ENCODE results near the gene UCP3.
A peak's percentile ranks its signal among the peaks of the same experiment; 100 is the strongest.

UCP3 gene

DNA sequence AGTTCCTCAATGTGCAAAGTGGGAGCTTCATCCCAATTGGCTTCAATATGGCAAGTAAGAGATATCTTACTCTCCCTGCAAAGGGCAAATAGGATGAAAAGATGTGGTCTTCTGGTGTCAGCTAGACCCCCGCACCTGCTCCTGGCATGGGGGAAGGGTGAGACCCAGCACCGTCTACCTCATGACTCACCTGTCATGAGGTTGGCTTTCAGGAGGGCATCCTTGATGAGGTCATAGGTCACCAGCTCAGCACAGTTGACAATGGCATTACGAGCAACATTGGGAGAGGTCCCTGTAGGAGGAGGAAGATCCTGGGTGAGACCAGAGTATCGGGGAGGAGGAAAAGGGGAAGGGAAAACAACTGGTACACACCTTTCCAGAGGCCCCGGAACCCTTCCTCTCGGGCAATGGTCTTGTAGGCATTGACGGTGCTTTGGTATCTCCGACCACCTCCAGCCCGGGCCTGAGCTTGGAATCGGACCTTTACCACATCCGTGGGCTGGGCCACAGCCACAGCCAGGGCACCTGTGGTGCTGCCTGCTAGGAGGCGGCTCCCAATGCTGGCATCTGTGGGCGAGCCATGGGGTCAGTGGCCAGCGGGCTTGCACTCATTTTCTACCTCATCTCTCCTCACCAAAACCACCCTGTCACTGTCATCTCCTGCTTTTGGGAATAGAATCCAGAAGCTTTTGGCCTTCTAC is 32.3 kb downstream of the UCP3 start:
- DNase-seq: no peak

DNA sequence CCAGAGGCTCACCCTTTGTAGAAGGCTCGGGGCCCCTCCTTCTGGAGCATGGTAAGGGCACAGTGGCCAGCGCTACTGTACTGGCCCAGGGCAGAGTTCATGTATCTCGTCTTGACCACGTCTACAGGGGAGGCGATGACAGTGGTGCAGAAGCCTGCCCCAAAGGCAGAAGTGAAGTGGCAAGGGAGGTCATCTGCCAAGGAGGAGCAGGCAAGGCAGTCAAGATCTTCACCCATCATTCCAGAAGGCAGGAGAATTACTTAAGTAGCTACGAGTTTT is 33.5 kb downstream of the UCP3 start:
- DNase-seq: no peak

DNA sequence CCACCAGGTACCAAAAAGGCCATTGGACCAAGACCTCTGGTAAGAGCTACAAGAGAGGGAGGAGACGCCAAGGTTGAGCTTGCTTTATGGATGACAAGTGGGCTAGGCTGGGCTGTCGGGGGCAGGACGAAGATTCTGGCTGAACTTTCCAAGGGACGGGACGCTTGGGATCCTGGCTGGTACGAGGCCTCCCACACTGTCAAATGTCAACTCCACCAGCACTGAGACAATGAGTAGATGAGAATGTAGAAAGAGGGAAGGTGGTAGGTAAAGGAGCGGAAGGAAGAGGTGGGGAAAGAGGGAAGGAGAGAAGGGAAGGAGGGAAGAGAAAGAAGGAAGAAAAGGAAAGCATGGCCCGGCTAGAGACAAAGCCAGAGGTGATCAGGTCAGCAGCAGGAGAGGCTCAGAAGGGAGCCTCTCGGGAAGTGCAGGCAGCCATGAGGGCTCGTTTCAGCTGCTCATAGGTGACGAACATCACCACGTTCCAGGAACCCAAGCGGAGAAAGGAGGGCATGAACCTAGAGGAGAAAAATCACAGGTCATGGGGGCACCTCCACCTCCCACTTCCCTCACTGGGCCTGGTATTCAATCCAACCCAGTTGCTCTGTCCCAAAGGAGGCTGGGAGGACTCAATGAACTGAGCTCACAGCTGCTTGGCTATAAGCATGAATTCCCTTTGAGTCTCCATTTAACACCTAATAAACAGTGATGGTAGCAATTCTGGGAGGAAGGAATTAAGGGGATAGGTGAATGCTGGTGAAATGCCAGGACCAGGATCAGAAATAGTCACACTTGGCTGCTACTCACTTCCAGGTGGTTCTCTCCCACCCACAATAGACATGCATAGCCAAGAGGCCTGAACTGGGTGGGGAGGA is 34.0 kb downstream of the UCP3 start:
- DNase-seq: no peak

DNA sequence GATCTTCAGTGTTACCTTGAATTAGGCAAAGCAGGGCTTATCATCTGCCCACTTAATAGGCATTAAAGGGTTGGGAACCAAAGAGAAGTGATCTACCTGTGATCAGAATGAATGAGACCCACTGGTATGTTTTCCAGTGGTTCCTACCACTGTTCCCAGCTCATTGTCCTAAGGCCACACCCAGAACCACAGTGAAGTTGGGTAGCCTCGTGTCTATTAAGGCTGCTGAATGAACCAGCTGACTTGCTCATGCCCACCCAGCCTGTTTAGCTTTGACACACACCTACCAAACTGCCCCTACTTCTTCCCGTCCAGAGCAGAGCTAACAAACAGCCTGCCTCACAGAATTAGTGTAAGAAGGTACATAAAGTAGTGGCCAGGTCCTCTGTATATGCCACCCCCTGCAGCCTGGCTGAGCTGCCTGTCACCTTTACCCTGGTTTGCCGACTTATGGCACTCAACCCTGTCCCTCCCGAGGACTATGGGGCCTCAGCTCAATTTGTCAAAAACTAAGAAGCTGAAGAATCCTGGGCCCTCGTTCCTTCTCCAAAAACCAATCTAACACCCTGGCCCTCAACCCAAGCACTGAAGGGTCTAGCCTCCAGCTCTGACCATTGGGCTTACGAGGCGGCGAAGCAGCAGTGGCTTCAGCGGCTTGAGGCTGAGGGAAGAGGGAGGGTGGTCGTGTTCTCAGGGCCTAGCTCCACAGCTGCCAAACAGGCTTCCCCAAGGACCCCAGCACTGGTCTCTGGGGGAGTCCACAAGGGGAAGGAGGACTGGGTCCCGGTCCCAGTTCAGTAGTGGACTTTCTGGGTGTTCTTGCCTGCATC is 36.0 kb downstream of the UCP3 start:
- no peak for DNase-seq

DNA sequence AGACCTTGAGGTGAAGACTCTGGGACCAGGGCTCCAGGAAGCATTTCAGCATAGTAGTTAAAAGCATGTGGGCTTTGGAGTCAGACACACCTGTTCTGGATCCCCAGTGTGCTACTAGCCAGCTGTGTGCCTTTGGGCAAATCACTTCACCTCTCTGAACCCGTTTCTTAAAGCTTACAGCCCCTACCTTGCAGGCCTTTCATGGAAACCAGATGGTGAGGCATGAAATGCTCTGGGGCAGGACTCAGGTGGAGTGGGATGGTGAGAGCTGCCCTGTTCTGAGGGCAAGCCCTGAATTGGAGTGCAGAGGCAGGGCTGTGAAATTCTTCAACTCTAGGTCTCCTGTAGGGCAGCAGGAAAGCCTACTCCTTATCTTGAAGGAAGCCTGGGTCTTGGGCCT is 36.7 kb downstream of the UCP3 start:
- no peak for DNase-seq

DNA sequence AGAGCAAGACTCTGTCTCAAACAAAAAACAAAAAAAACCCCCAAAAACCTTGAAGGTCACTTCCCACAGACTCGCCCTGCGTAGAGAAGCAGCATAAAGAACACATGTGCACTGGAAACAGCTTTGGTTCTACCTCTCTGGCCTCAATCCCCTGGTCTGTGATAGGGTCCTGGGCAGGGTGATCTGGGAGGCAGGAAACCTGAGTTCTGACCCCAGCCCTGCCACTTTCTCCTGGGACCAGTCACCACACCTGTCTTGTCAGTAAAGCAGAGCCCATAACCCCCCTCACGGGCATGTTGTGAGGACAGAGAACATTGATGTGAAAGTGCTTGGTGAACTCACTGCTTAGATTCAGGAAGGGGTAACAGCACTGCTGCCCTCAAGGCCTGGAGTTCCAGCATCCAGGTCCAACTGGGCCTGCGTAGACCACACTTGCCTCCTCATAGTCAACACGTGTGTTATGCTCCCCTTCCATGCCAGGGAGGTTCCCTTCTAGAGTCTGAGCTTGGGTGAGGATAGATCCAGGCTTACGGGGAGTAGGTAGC is 37.6 kb downstream of the UCP3 start:
- no peak for DNase-seq

DNA sequence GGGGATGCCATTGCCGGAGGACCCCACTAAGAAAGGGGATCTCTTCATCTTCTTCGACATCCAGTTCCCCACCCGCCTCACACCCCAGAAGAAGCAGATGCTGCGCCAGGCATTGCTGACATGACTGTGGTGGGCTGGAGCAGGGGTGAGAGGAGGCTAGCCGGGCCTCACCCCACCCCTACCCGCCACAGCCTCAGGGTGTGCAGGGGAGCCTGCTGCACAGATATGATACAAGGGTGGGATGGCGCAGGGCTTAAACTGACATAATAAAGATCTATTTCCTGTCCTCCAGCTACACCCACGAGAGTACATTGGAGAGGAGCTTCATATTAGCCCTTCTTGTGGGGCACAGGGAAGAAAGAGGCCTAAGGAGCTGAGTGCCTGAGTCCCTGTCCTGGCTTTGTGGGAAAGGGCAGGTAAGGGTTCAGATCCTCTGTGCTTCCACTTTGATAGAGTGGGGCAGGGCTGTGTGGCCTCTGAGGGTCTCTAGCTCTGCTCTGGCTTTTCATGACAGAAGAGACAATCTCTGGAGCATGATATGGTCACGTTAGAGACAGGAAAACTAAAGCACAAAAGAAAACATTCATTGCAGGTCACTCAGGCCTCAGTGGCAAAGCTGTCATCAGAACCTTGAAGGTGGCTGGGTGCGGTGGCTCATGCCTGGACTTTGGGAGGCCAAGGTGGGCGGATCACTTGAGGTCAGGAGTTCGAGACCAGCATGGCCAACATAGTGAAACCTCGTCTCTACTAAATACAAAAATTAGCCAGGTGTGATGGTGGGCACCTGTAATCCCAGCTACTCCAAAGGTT is 38.7 kb downstream of the UCP3 start:
- no peak for DNase-seq

DNA sequence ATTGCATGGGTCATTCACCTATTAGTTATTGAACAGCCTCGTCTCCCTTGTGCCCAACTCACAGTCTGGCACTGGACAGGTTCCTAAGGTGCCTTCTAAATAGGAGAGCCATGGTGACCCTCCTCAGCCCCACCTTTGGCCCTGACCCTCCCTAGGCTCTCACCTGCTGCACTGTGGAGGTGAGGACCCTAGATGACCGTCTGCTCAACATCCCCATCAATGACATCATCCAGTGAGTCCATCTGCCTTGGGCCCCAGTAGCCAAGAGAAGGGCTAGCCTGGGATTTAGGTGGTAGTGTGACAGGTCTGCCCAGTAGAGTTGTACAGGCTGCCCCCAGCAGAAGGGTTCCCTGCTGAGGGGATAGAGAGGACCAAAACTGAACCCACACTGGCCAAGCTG is 39.8 kb downstream of the UCP3 start:
- DNase-seq: no peak

DNA sequence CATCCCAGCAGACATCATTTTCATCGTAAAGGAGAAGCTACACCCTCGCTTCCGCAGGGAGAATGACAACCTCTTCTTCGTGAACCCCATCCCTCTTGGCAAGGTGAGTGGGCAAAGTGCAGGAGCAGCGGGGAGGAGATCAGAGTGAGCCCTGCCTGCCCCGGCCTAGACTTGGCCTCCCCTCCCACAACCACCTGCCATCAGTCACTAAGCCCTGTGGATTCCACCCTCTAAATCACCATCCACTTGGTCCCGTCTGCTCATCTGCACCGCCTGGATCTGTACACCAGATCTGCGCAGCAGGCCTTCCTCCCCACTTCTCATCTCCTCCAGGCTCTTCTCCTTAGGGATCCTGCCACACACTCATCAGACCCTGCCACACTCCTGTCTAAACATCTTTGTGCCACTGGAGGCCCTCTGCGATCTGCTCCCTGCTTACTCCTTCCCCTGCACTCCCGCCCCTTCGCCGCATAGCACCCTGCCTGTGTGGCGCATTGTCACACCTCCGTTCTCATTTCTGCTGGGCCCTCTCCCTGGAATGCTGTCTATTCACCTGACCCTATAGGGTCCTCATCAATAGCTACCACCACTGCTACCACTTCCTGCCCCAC is 40.4 kb downstream of the UCP3 start:
- DNase-seq: no peak

DNA sequence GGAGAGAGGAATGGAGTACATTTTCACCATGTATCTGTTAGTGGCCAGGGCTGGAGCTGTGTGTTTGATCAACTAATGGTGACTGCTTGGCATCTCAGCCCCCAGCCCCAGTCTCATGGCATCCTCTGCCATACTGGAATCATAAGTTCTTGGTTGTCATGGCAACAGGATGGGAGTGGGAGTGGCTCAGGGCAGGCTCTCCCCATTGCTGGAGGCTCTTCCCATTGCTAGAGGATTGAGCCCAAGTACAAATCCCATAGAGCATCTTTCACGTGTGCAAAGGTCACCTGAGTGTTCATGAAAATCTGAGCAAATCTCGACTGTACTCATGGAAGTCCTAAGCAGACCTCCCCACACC is 43.1 kb downstream of the UCP3 start:
- no peak for DNase-seq

DNA sequence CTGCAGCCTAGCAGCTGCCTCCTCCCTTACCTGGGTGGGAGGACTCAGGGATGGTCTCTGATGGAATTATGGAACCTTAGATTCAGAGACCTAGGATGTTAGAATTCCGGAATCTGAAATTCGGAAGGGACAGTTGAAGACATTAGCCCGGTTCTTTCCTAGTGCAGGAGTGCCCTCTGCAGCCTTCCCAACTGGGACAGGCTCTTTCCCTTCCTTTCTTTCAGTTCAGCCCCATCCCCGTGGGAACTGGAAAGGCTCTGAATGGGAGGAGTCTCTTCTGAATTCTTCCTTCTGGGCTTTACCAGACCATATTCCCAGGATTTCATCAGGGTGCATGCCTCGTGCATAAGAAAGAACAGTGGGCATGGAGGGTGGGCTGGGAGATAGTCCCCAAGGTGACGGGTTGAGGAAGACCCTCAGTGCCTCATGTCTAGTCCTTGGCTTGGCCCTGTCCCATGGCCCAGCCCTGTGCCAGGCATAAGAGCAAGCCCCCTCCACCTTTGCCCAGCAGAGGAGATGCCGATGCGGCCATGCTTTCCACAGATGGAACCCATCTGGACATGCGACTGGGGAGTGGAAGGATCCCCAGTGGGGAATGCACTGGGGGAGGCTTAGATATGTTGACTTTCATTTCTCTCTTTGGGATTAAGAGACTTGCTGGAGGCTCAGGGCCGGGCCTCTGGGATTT is 43.7 kb downstream of the UCP3 start:
- peak; percentile 0 for DNase-seq

DNA sequence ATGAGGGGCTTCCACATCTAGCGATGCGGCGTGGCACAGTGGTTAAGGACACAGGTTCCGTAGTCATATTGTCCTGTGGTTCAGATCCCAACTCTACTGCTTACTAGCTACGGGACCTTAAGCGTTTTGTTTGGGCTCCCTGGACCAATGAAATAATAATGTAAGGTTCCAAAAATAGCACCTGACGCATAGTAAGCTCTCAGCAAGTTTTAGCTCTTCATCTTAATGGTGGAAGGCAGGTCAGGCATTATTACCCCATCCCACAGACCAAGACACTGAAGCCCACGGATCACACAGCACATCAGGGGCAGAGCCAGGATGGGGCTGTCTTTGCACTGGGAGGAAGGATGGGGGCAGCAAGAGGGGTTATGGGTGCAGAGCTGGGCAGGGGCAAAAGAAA is 45.0 kb downstream of the UCP3 start:
- DNase-seq: peak; percentile 4

DNA sequence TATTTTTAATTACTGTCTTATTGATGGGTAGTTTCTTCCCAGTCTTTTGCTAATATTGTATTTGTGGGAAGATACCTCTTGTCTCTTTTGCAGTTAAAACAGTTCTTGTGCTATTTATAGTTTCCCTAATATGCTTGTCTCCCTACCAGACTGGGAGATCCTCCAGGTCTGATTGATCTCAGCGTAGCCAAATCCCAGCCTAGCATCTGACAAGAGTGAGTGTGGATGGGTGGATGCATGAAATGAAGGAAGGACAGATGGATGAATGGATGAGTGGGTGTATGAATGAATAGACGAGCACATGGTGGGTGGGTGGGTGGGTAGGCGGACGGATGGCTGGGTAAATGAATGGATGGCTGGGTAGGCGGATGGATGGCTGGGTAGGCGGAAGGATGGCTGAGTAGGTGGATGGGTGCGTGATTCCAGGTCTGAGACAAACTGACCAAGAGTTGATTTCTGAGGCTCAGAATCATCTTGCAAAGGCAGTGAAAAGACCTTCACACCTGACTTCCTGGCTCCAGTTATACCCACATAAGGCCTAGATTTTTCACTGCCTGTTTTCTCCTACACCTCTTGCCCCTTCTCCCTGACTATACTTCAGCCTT is 46.7 kb downstream of the UCP3 start:
- no peak for DNase-seq

DNA sequence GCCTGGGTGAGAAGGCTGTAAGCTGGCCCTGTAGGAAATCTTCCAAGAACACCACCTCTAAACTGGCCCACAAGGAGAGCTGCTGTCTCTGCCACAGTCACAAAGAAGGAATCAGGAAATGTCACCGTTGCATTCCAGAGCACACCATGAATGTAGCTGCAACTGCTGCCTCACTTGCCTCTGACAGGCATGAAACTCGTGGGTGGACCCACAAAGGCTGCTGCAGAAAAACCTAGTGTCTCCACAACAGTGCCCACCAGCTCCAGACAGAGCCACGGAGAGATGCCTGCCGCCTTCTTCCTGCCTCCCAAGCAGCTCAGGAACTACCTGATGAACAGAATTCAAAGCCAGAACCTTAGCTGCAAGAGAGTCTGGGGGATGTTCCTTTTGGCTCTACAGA is 47.6 kb downstream of the UCP3 start:
- DNase-seq: no peak

DNA sequence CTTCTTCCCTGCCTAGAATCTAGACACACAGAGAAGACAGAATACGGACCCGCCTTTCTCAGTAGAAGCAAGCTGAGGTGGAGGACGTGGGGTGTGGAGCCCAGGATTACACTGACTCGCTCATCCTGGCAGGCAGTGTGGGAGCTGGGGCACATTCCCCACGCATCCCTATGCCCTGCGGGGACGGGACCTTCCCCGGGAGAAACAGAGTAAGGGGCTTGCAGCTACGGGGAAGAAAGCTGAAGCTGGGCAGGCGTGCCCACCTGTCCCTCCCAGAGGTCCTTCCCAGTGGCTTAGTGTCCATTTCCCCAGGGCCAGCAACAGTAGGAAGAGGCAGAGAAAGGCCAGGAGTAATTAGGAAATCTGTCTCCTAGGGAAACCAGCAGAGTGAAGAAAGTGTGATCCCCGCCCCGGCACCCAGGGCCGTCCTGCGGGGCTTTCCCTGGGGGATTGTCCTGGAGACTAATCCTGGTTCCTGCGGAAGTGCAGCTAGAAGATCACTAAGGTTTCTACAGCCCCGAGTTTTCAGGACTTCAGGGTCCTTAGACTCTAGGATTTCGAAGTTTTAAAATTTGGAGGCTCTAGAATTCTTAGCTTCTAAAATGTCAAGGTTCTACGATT is 50.3 kb downstream of the UCP3 start:
- DNase-seq: no peak

DNA sequence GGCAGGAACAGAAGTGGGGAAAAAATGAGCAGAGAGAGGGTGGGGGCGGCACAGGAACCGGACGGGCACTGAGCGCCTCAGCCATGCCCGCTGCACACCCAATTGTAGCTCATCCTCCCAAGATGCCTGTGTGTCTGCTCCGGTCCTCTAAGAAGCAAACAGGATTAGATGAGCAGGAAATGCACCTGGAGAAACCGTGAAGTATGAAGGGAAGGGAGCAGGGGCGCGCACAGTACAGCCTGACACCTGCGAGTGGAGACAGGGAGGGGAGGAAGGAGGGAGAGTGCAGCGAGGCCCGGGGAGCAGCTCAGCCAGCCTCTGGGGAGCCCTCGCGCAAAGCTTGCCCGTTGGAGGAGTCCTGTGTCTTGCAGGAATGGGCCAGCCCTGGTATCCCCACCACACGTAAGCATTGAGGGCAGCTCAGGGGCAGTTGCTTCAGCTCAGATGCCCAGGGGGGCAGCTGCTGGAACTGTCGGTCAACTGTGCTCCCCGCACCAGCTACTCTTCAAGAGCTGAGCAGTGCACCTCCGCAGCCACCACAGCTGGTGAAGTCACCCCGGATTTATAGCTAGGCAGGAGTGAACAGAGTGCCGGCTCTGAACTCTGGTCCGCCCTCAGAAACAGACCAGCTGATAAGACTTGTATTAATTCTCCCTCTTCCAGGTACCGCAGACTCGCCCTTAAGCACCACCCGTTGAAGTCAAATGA is 51.1 kb downstream of the UCP3 start:
- DNase-seq: no peak

DNA sequence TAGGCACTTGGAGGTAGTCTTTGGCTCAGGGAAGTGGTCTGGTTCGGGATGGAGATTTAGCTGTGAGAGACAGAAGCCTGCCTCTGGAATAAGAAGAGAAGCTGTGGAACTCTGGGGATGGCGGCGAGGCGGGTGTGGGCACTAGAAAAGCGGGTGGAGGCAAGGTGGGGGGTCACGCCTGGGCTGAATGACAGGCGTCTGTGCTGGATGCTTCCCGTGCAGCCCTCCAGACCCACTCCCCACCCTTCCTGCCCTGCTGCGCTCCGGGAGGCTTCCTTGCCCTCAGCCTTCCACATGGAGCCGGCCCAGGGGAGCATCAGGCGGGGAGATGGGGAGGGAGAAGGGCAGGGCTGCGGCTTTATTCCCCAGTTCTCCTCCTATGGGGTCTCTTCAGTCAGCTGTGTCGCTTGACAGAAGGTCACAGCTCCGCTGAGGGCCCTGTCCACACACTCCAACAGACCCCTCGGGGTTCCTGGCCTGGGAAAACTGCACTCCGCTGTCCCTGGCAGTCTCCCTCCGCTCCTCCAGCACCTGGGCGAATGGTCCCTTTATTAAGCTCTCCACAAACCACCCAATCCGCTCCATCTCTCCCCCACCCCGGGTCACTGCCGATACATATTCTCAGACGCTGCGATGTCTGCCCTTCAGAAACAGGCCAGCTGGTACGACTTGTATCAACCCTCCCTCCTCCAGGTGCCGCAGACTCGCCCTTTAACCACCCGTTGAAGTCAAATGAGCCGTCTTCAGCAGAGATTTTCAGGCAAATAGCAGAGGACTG is 51.8 kb downstream of the UCP3 start:
- no peak for DNase-seq

DNA sequence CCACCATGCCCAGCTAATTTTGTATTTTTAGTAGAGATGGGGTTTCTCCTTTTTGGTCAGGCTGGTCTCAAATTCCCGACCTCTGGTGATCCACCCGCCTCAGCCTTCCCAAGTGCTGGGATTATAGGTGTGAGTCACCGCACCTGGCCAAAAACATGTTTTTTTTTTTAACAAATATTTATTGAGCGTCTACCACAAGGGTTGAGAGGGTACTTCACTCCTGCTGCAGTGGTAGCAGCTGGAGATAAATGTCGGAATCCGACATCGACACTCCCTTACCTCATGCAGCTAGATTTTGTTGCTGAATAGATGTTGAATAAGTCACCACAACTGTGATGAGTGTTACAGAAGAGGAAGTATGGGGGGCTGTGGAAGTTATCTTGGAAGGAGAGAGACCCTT is 57.1 kb downstream of the UCP3 start:
- DNase-seq: no peak
